Measurements from ENCODE around the gene ABTB2. TPM values are rescaled to one million over a fixed set of nuclear protein-coding genes. Genes with fewer than 3 reads are reported as not detected.

ABTB2 gene
- total and polyA plus RNA-seq, 10 of the 15 experiments (the other 5 are each of a cell fraction or from before 2014, with no cell fraction given), result 0.13 to 2.1 (median 0.72) TPM

GRCh38 chr11:34213366-34213765, 144.4 kb downstream of the ABTB2 start:
- H3K4me2 ChIP-seq (ENCODE audit: control insufficient read depth, insufficient read depth), result no peak overlapping the region
- no peaks in the 10 kb centered on the region for H3K27me3 ChIP-seq (replicated peaks in 1 of 2; ENCODE audit: control insufficient read depth in 2 of 2, insufficient read depth in 2 of 2, low read length in 1 of 2)
- no peaks in the 10 kb centered on the region for H3K36me3 ChIP-seq (ENCODE audit: control insufficient read depth in 2 of 2, insufficient read depth in 2 of 2, low read length in 1 of 2)
- no peak for TF ChIP-seq CEBPB (IDR thresholded peaks at IDR 0.05; ENCODE audit: borderline replicate concordance in 1 of 2, low read depth in 2 of 2, low read length in 2 of 2)
- TF ChIP-seq SMAD5 (IDR thresholded peaks at IDR 0.05; ENCODE audit: low read depth), result no peak
- TF ChIP-seq STAT1 (conservative IDR thresholded peaks at IDR 0.05), result no peak
- TF ChIP-seq FOS (IDR thresholded peaks at IDR 0.05; ENCODE audit: borderline replicate concordance, extremely low read depth, insufficient read length), result no peak
- TF ChIP-seq KDM1A (IDR thresholded peaks at IDR 0.05; ENCODE audit: borderline replicate concordance), result no peak
- no peak for TF ChIP-seq SUPT20H (IDR thresholded peaks at IDR 0.05; ENCODE audit: borderline replicate concordance, control insufficient read depth, low read depth, low read length)
- no peak for TF ChIP-seq RAD51 (IDR thresholded peaks at IDR 0.05)
- no peak for TF ChIP-seq ZNF622 (IDR thresholded peaks at IDR 0.05)
- no peak for TF ChIP-seq SIX5 (IDR thresholded peaks at IDR 0.05; ENCODE audit: low read depth, low read length, severe bottlenecking)
- no peak for TF ChIP-seq MTA3 (IDR thresholded peaks at IDR 0.05; ENCODE audit: borderline replicate concordance, low read length)
- no peak for TF ChIP-seq NRF1 (conservative IDR thresholded peaks at IDR 0.05; ENCODE audit: low read depth, low read length)
- TF ChIP-seq SPI1 (IDR thresholded peaks at IDR 0.05; ENCODE audit: borderline replicate concordance, insufficient read depth, low read depth, low read length), result no peak
- no peak for TF ChIP-seq FOXK2 (IDR thresholded peaks at IDR 0.05)
- TF ChIP-seq, protein P1, sequence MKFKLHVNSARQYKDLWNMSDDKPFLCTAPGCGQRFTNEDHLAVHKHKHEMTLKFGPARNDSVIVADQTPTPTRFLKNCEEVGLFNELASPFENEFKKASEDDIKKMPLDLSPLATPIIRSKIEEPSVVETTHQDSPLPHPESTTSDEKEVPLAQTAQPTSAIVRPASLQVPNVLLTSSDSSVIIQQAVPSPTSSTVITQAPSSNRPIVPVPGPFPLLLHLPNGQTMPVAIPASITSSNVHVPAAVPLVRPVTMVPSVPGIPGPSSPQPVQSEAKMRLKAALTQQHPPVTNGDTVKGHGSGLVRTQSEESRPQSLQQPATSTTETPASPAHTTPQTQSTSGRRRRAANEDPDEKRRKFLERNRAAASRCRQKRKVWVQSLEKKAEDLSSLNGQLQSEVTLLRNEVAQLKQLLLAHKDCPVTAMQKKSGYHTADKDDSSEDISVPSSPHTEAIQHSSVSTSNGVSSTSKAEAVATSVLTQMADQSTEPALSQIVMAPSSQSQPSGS (IDR thresholded peaks at IDR 0.05; ENCODE audit: low read length), result no peak
- TF ChIP-seq, protein P2, sequence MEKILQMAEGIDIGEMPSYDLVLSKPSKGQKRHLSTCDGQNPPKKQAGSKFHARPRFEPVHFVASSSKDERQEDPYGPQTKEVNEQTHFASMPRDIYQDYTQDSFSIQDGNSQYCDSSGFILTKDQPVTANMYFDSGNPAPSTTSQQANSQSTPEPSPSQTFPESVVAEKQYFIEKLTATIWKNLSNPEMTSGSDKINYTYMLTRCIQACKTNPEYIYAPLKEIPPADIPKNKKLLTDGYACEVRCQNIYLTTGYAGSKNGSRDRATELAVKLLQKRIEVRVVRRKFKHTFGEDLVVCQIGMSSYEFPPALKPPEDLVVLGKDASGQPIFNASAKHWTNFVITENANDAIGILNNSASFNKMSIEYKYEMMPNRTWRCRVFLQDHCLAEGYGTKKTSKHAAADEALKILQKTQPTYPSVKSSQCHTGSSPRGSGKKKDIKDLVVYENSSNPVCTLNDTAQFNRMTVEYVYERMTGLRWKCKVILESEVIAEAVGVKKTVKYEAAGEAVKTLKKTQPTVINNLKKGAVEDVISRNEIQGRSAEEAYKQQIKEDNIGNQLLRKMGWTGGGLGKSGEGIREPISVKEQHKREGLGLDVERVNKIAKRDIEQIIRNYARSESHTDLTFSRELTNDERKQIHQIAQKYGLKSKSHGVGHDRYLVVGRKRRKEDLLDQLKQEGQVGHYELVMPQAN (conservative IDR thresholded peaks at IDR 0.05), result no peak
- no peak for TF ChIP-seq MYC (IDR thresholded peaks at IDR 0.05; ENCODE audit: insufficient read depth, insufficient read length, insufficient replicate concordance, low read length, severe bottlenecking)
- TF ChIP-seq HDAC6 (IDR thresholded peaks at IDR 0.05; ENCODE audit: unreplicated experiment), result no peak
- TF ChIP-seq IRF4 (IDR thresholded peaks at IDR 0.05; ENCODE audit: low read depth, low read length), result no peak
- in situ Hi-C loops (cut with MboI), result no loop called here
- H3K9ac ChIP-seq (ENCODE audit: control insufficient read depth, insufficient read depth, low read length), result no peak overlapping the region
- ATAC-seq (no peak), FAIRE-seq (no peak), DNase-seq (ENCODE audit: low read depth, low spot score) (no peak)
- H3K4me3 ChIP-seq, result no peak overlapping the region
- RAD21 ChIA-PET (ENCODE audit: unreplicated experiment), result no interaction called here
- POLR2A ChIA-PET, result no interaction called here
- 96% methylated on average over 5 of the region's 5 CpGs for WGBS (ENCODE audit: insufficient coverage, insufficient replicate concordance, low lambda C conversion rate, missing lambda C conversion rate)
- H3K4me1 ChIP-seq (ENCODE audit: control insufficient read depth, insufficient read depth, low read length), result no peaks in the 10 kb centered on the region; the same call in 1 of the 2 replicates
- SMC1A ChIA-PET (ENCODE audit: uncharacterized antibody, unreplicated experiment), result no interaction called here
- no peak overlapping the region for H3K27ac ChIP-seq (ENCODE audit: control insufficient read depth, insufficient read depth)
- no TSS peak for BruUV-seq (replicated peaks)
- H4K20me1 ChIP-seq (ENCODE audit: control insufficient read depth, insufficient read depth), result no peaks in the 10 kb centered on the region
- intact Hi-C loops (cut with micrococcal nuclease; ENCODE audit: unreplicated experiment), result no loop called here
- CTCF ChIA-PET, result no interaction called here
- no peak overlapping the region for H2AFZ ChIP-seq (ENCODE audit: control insufficient read depth, low read depth, low read length)
- no peaks in the 10 kb centered on the region for H3K79me2 ChIP-seq (ENCODE audit: control insufficient read depth, insufficient read depth, low read length)
- H3K9me3 ChIP-seq (replicated peaks; ENCODE audit: control insufficient read depth, insufficient read depth, low read length), result no peaks in the 10 kb centered on the region
